ENCODE data around the gene RNF121. TPM values are rescaled to one million over a fixed set of nuclear protein-coding genes. Genes with fewer than 3 reads are reported as not detected.

The RNF121 gene
- total and polyA plus RNA-seq, 2 of the 13 experiments (the other 11 are each of a cell fraction or from before 2014, with no cell fraction given): 28.6 to 44.3 TPM

DNA sequence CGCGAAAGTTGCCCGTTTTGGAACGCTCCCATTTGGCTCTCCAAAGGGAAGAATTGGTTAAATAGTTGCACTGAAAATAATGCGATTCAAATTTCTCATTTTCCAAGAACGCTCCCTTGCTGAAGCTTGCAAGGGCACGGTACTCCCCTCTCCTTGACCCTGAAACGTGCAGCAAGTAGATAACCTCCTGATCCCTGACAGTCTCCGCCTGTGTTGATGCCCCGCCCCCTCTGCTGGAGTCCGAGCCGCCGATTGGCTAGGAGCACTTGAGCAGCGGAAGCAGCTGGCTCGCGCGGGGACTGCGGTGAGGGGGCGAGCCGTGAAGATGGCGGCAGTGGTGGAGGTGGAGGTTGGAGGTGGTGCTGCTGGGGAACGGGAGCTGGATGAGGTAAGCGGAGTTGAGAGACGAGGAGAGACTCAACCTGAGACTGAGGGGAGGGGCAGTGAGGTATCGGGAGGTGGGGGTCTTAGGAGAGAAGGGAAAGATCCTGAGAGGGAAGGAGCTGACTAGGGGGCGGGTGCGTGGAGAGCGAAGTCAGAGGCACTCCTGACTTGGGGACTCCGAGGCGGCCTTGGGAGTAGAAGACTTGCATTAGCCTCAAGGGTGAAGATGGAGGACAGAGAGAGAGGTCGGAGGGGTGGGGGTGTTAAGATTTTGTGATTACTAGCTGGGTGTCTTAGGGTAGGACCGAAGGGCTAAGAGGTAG lies at the start of gene RNF121 (continued):
- no peak for TF ChIP-seq PRMT3 (CRISPR knock-in tag; IDR thresholded peaks at IDR 0.05; ENCODE audit: borderline replicate concordance, low read depth)
- peak; percentile 45 for TF ChIP-seq SRSF1 (optimal IDR thresholded peaks at IDR 0.05; ENCODE audit: low read depth, low read length)
- no peak for TF ChIP-seq SSRP1 (CRISPR knock-in tag; IDR thresholded peaks at IDR 0.05)
- peak; percentile 79; the same call in 1 of the 2 replicates for TF ChIP-seq FOXK1 (CRISPR knock-in tag; IDR thresholded peaks at IDR 0.05; ENCODE audit: borderline replicate concordance, low read depth)
- 0 out of 2 replicates have a peak, but pooled peaks have one; percentile 4 for TF ChIP-seq HNF4A (CRISPR knock-in tag; IDR thresholded peaks at IDR 0.05)
- peak; percentile 98 for TF ChIP-seq NR2C2 (CRISPR knock-in tag; IDR thresholded peaks at IDR 0.05; ENCODE audit: borderline replicate concordance)
- TF ChIP-seq, protein P1, sequence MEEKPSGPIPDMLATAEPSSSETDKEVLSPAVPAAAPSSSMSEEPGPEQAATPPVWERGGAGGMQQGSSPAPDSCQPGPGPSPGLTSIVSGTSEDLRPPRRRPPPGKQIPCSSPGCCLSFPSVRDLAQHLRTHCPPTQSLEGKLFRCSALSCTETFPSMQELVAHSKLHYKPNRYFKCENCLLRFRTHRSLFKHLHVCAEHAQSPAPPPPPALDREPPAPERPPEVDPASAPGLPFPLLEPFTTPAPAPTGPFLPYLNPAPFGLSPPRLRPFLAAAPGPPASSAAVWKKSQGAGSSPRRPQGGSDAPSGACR (CRISPR knock-in tag; IDR thresholded peaks at IDR 0.05): no peak
- TF ChIP-seq SALL2 (CRISPR knock-in tag; IDR thresholded peaks at IDR 0.05): no peak; the same call in 1 of the 2 replicates
- TF ChIP-seq KMT2B (CRISPR knock-in tag; IDR thresholded peaks at IDR 0.05): no peak; the same call in none of the 2 replicates
- no peak for TF ChIP-seq ZNF496 (CRISPR knock-in tag; IDR thresholded peaks at IDR 0.05; ENCODE audit: insufficient replicate concordance)
- no peak for TF ChIP-seq TBL1XR1 (IDR thresholded peaks at IDR 0.05; ENCODE audit: borderline replicate concordance, low read length, partially characterized antibody)
- TF ChIP-seq, protein P2, sequence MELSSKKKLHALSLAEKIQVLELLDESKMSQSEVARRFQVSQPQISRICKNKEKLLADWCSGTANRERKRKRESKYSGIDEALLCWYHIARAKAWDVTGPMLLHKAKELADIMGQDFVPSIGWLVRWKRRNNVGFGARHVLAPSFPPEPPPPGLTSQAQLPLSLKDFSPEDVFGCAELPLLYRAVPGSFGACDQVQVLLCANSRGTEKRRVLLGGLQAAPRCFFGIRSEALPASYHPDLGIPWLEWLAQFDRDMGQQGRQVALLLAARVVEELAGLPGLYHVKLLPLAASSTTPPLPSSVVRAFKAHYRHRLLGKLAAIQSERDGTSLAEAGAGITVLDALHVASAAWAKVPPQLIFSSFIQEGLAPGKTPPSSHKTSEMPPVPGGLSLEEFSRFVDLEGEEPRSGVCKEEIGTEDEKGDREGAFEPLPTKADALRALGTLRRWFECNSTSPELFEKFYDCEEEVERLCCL (CRISPR knock-in tag; IDR thresholded peaks at IDR 0.05; ENCODE audit: borderline replicate concordance): no peak
- peak; percentile 83 for TF ChIP-seq POLR2G (IDR thresholded peaks at IDR 0.05; ENCODE audit: low read depth, low read length)
- peak; percentile 64 for TF ChIP-seq KDM4B (CRISPR knock-in tag; IDR thresholded peaks at IDR 0.05)
- TF ChIP-seq ZNF3 (CRISPR knock-in tag; IDR thresholded peaks at IDR 0.05): no peak
- TF ChIP-seq, protein P3, sequence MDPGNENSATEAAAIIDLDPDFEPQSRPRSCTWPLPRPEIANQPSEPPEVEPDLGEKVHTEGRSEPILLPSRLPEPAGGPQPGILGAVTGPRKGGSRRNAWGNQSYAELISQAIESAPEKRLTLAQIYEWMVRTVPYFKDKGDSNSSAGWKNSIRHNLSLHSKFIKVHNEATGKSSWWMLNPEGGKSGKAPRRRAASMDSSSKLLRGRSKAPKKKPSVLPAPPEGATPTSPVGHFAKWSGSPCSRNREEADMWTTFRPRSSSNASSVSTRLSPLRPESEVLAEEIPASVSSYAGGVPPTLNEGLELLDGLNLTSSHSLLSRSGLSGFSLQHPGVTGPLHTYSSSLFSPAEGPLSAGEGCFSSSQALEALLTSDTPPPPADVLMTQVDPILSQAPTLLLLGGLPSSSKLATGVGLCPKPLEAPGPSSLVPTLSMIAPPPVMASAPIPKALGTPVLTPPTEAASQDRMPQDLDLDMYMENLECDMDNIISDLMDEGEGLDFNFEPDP (CRISPR knock-in tag; conservative IDR thresholded peaks at IDR 0.05): no peak
- no peak for TF ChIP-seq ZNF224 (CRISPR knock-in tag; IDR thresholded peaks at IDR 0.05)
- TF ChIP-seq ZNF335 (CRISPR knock-in tag; IDR thresholded peaks at IDR 0.05): no peak
- no peak for TF ChIP-seq ZNF441 (CRISPR knock-in tag; IDR thresholded peaks at IDR 0.05; ENCODE audit: borderline replicate concordance)
- no peak for TF ChIP-seq ZBTB20 (CRISPR knock-in tag; IDR thresholded peaks at IDR 0.05; ENCODE audit: borderline replicate concordance, low read depth)
- TF ChIP-seq ZNF672 (CRISPR knock-in tag; IDR thresholded peaks at IDR 0.05): 0 out of 2 replicates have a peak, but pooled peaks have one; percentile 14
- TF ChIP-seq ZNF383 (CRISPR knock-in tag; IDR thresholded peaks at IDR 0.05; ENCODE audit: borderline replicate concordance): no peak
- no peak for TF ChIP-seq RFX3 (CRISPR knock-in tag; IDR thresholded peaks at IDR 0.05)
- TF ChIP-seq ZNF430 (CRISPR knock-in tag; IDR thresholded peaks at IDR 0.05): peak; percentile 68; the same call in 1 of the 2 replicates
- no peak for TF ChIP-seq ZNF235 (CRISPR knock-in tag; IDR thresholded peaks at IDR 0.05; ENCODE audit: borderline replicate concordance)
- no peak for TF ChIP-seq ZFP62 (CRISPR knock-in tag; IDR thresholded peaks at IDR 0.05)
- TF ChIP-seq, protein P4, sequence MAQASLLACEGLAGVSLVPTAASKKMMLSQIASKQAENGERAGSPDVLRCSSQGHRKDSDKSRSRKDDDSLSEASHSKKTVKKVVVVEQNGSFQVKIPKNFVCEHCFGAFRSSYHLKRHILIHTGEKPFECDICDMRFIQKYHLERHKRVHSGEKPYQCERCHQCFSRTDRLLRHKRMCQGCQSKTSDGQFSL (CRISPR knock-in tag; IDR thresholded peaks at IDR 0.05): no peak
- TF ChIP-seq, protein P5, sequence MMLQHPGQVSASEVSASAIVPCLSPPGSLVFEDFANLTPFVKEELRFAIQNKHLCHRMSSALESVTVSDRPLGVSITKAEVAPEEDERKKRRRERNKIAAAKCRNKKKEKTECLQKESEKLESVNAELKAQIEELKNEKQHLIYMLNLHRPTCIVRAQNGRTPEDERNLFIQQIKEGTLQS (CRISPR knock-in tag; IDR thresholded peaks at IDR 0.05): no peak

Data from HepG2 (cell line).